WTC11 (cell line): ENCODE results near the gene MRPS18A. TPM values are rescaled to one million over a fixed set of nuclear protein-coding genes. Genes with fewer than 3 reads are reported as not detected.
A peak's percentile ranks its signal among the peaks of the same experiment; 100 is the strongest.

Experiments used
- ATAC-seq: fragments of 200-7000 bp; cut with Tn5 transposase; 2 replicates; pipeline ENCODE4 v1.10.0; 2021; ENCODE audit warnings: mild to moderate bottlenecking, moderate library complexity
- CTCF ChIA-PET: fragments of 300-600 bp; sonication (Branson Sonifier 250); formaldehyde crosslinking; loops from one replicate; lab custom pipeline; 2021; ENCODE audit warnings: antibody characterized with exemption; lab: Charles Lee
- POLR2A ChIA-PET: fragments of 350-600 bp; sonication (Branson Sonifier 250); formaldehyde crosslinking; loops from one replicate; lab custom pipeline; 2021; ENCODE audit warnings: antibody characterized with exemption; lab: Charles Lee
- DNase-seq: peaks from one replicate; pipeline ENCODE4 v3.0.0; 2021; ENCODE audit warnings: low spot score
- H3K27ac Mint-ChIP-seq: 2 replicates; pipeline ENCODE4 v1.8.0; 2021; ENCODE audit warnings: mixed read lengths
- H3K27me3 Mint-ChIP-seq: 2 replicates; pipeline ENCODE4 v1.8.0; 2021; ENCODE audit warnings: low read depth, mild to moderate bottlenecking, moderate library complexity, mixed read lengths
- H3K36me3 Mint-ChIP-seq: 2 replicates; pipeline ENCODE4 v1.8.0; 2021; ENCODE audit warnings: mixed read lengths
- H3K4me1 Mint-ChIP-seq: 2 replicates; pipeline ENCODE4 v1.8.0; 2022; ENCODE audit warnings: mixed read lengths
- H3K4me3 Mint-ChIP-seq: 2 replicates; pipeline ENCODE4 v1.8.0; 2021; ENCODE audit warnings: mild to moderate bottlenecking, moderate library complexity, mixed read lengths
- H3K9me3 Mint-ChIP-seq: 2 replicates; pipeline ENCODE4 v1.8.0; 2021; ENCODE audit warnings: mixed read lengths
- ATF1 ChIP-seq: sonication (generic); formaldehyde crosslinking; IDR thresholded peaks from 2 replicates; pipeline ENCODE4 v1.8.1; 2023; ENCODE audit warnings: mild to moderate bottlenecking, moderate library complexity, missing genetic modification reagents
- CBFB ChIP-seq: sonication (generic); formaldehyde crosslinking; IDR thresholded peaks from 2 replicates; pipeline ENCODE4 v1.8.1; 2022; ENCODE audit warnings: mild to moderate bottlenecking, low read depth, missing genetic modification reagents
- CTCF ChIP-seq: fragments of 200-600 bp; IDR thresholded peaks from 2 replicates; pipeline ENCODE4 v1.8.0; 2022; ENCODE audit warnings: antibody characterized with exemption
- ERG ChIP-seq: fragments of 250-450 bp; sonication (Bioruptor Pico); IDR thresholded peaks from 2 replicates; pipeline ENCODE4 v1.8.0; 2021; ENCODE audit warnings: mild to moderate bottlenecking
- GABPB1 ChIP-seq: sonication (generic); formaldehyde crosslinking; IDR thresholded peaks from 2 replicates; pipeline ENCODE4 v1.8.1; 2023; ENCODE audit warnings: mild to moderate bottlenecking, missing genetic modification reagents
- IRF1 ChIP-seq: sonication (generic); formaldehyde crosslinking; IDR thresholded peaks from 2 replicates; pipeline ENCODE4 v1.8.0; 2023; ENCODE audit warnings: missing genetic modification reagents
- MXD4 ChIP-seq: fragments of 250-450 bp; sonication (Bioruptor Pico); IDR thresholded peaks from 2 replicates; pipeline ENCODE4 v1.8.0; 2021; ENCODE audit warnings: mild to moderate bottlenecking, moderate library complexity, borderline replicate concordance
- NFATC4 ChIP-seq: fragments of 250-450 bp; sonication (Bioruptor Pico); IDR thresholded peaks from 2 replicates; pipeline ENCODE4 v1.9.0; 2021; ENCODE audit warnings: mild to moderate bottlenecking
- STAT6 ChIP-seq: sonication (generic); formaldehyde crosslinking; conservative IDR thresholded peaks from 2 replicates; pipeline ENCODE4 v1.8.1; 2023; ENCODE audit warnings: mild to moderate bottlenecking, low read depth, missing genetic modification reagents, moderate library complexity
- USF2 ChIP-seq: sonication (generic); formaldehyde crosslinking; IDR thresholded peaks from 2 replicates; pipeline ENCODE4 v1.8.1; 2023; ENCODE audit warnings: mild to moderate bottlenecking, missing genetic modification reagents, moderate library complexity
- ZNF121 ChIP-seq: sonication (generic); formaldehyde crosslinking; IDR thresholded peaks from 2 replicates; pipeline ENCODE4 v1.8.0; 2023; ENCODE audit warnings: missing genetic modification reagents
- ZNF423 ChIP-seq: fragments of 250-450 bp; sonication (Bioruptor Pico); IDR thresholded peaks from 2 replicates; pipeline ENCODE4 v2.1.2; 2022; ENCODE audit warnings: mild to moderate bottlenecking, moderate library complexity
- total RNA-seq: library from RNA; stranded (reverse); gene quantifications from 3 replicates; pipeline ENCODE4 v1.2.3, GENCODE V29; 2021
- TF ChIP-seq, protein P1 (sequence below): fragments of 250-450 bp; sonication (Bioruptor Pico); IDR thresholded peaks from 2 replicates; pipeline ENCODE4 v1.9.0; 2021; ENCODE audit warnings: mild to moderate bottlenecking, borderline replicate concordance
- TF ChIP-seq, protein P2 (sequence below): sonication (generic); formaldehyde crosslinking; conservative IDR thresholded peaks from 2 replicates; pipeline ENCODE4 v1.8.1; 2022; ENCODE audit warnings: mild to moderate bottlenecking, missing genetic modification reagents

The MRPS18A gene
- total RNA-seq, 1 experiment from 2014 or later: 61.6 TPM

GRCh38 chr6:43724354-43724753 lies 36.8 kb upstream of the MRPS18A start (continued):
- TF ChIP-seq USF2 (CRISPR knock-in tag): no peak

DNA sequence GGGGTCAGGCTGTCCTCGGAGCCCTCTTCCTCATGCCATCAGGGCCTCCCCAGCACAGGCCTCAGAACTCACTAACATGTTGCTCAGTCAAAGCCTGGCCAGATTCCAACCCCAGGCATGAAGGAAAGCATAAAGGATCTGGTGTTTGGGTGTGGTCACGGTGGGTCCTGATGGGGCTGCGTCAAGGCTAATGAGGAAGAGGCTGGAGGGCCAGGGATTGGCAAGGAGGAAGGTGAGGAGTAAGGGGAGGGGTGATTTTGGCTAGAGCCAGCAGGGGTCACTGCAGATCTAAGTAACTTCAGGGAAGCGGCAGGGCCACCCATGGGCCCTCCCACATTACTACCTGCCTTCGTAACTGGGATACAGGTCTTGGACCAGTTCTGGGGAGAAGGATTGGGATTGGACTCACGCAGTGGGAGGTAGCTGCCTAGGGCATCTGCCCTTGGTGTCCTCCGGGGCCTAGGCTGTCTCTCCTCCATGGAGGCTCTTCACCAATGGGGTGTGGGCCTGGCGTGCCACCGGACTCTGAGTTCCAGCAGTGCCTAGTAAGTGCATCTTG lies 36.2 kb upstream of the MRPS18A start:
- no peaks in the 10 kb centered on the region; the same call in 1 of the 2 replicates for H3K27me3 Mint-ChIP-seq
- ChIA-PET CTCF (interaction anchor here (0.6 to 2.7 kb wide), 16 partner anchors 9 to 355 kb away, joined by 3 to 18 read pairs (median 6); partner anchors contain the start of genes RSPH9 and VEGFA), POLR2A (interaction anchor here (1.0 kb wide), 1 partner anchor 45 kb away, joined by 4 read pairs; no protein-coding TSS in a partner anchor)
- ATAC-seq (peak; percentile 93), DNase-seq (peak; percentile 80)
- H3K27ac Mint-ChIP-seq: no peak overlapping the region
- TF ChIP-seq ZNF423 (CRISPR knock-in tag) (peak; percentile 13; the same call in 1 of the 2 replicates), GABPB1 (CRISPR knock-in tag) (peak; percentile 66), CTCF (peak; percentile 60), ZNF121 (no peak)
- no peak overlapping the region for H3K4me3 Mint-ChIP-seq
- H3K4me1 Mint-ChIP-seq: peaks cover 12% of the 10 kb centered on the region
- H3K36me3 Mint-ChIP-seq: no peaks in the 10 kb centered on the region
- peaks cover 1% of the 10 kb centered on the region for H3K9me3 Mint-ChIP-seq

GRCh38 chr6:43722920-43723545 lies 35.4 kb upstream of the MRPS18A start:
- peaks cover 12% of the 10 kb centered on the region for H3K4me1 Mint-ChIP-seq
- H3K36me3 Mint-ChIP-seq: no peaks in the 10 kb centered on the region
- ChIA-PET POLR2A (no interaction called here), CTCF (interaction anchor here (1.7 kb wide), 1 partner anchor 50 kb away, joined by 6 read pairs; no protein-coding TSS in a partner anchor)
- H3K4me3 Mint-ChIP-seq: no peak overlapping the region
- no peaks in the 10 kb centered on the region for H3K9me3 Mint-ChIP-seq
- ATAC-seq (no peak), DNase-seq (no peak)
- H3K27me3 Mint-ChIP-seq: no peaks in the 10 kb centered on the region
- no peak overlapping the region for H3K27ac Mint-ChIP-seq
- no peak for TF ChIP-seq ERG (CRISPR knock-in tag)
- no peak for TF ChIP-seq NFATC4 (CRISPR knock-in tag)
- no peak for TF ChIP-seq CBFB
- no peak for TF ChIP-seq USF2 (CRISPR knock-in tag)
- no peak for TF ChIP-seq STAT6 (CRISPR knock-in tag)
- TF ChIP-seq MXD4 (CRISPR knock-in tag): no peak
- TF ChIP-seq, protein P1, sequence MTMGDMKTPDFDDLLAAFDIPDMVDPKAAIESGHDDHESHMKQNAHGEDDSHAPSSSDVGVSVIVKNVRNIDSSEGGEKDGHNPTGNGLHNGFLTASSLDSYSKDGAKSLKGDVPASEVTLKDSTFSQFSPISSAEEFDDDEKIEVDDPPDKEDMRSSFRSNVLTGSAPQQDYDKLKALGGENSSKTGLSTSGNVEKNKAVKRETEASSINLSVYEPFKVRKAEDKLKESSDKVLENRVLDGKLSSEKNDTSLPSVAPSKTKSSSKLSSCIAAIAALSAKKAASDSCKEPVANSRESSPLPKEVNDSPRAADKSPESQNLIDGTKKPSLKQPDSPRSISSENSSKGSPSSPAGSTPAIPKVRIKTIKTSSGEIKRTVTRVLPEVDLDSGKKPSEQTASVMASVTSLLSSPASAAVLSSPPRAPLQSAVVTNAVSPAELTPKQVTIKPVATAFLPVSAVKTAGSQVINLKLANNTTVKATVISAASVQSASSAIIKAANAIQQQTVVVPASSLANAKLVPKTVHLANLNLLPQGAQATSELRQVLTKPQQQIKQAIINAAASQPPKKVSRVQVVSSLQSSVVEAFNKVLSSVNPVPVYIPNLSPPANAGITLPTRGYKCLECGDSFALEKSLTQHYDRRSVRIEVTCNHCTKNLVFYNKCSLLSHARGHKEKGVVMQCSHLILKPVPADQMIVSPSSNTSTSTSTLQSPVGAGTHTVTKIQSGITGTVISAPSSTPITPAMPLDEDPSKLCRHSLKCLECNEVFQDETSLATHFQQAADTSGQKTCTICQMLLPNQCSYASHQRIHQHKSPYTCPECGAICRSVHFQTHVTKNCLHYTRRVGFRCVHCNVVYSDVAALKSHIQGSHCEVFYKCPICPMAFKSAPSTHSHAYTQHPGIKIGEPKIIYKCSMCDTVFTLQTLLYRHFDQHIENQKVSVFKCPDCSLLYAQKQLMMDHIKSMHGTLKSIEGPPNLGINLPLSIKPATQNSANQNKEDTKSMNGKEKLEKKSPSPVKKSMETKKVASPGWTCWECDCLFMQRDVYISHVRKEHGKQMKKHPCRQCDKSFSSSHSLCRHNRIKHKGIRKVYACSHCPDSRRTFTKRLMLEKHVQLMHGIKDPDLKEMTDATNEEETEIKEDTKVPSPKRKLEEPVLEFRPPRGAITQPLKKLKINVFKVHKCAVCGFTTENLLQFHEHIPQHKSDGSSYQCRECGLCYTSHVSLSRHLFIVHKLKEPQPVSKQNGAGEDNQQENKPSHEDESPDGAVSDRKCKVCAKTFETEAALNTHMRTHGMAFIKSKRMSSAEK: no peak
- TF ChIP-seq IRF1 (CRISPR knock-in tag): no peak
- TF ChIP-seq, protein P2, sequence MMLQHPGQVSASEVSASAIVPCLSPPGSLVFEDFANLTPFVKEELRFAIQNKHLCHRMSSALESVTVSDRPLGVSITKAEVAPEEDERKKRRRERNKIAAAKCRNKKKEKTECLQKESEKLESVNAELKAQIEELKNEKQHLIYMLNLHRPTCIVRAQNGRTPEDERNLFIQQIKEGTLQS (CRISPR knock-in tag): no peak
- no peak for TF ChIP-seq ATF1 (CRISPR knock-in tag)
